ENCODE measurements around the gene ATP8B4.
"Not testable (repeated sequence)": the region's sequence is repeated elsewhere in the genome, so short reads cannot be mapped to it uniquely, and the experiment has no call there.

Gene ATP8B4

GRCh38 chr15:50108461-50108860 is 10.6 kb downstream of the ATP8B4 start:
- no peak for DNase-seq

- no peak for DNase-seq
These were observed 11.2 kb downstream of the ATP8B4 start for GRCh38 chr15:50107591-50108408.

GRCh38 chr15:50107157-50107556 is 11.9 kb downstream of the ATP8B4 start:
- DNase-seq: no peak

GRCh38 chr15:50106457-50106856 is 12.6 kb downstream of the ATP8B4 start:
- no peak for DNase-seq

GRCh38 chr15:50100486-50100885 is 18.5 kb downstream of the ATP8B4 start:
- no peak for DNase-seq

GRCh38 chr15:50098545-50098944 is 20.5 kb downstream of the ATP8B4 start:
- DNase-seq: no peak

GRCh38 chr15:50095938-50096821 is 22.9 kb downstream of the ATP8B4 start:
- no peak for DNase-seq

GRCh38 chr15:50089386-50089785 is 29.6 kb downstream of the ATP8B4 start:
- not testable (repeated sequence) for DNase-seq

- no peak for DNase-seq
These were observed 34.1 kb downstream of the ATP8B4 start for GRCh38 chr15:50084932-50085331.

- DNase-seq: no peak
These were observed 35.5 kb downstream of the ATP8B4 start for GRCh38 chr15:50083424-50084025.

GRCh38 chr15:50082066-50082465 is 37.0 kb downstream of the ATP8B4 start:
- DNase-seq: no peak

- no peak for DNase-seq
These were observed 41.4 kb downstream of the ATP8B4 start for GRCh38 chr15:50077651-50078050.

GRCh38 chr15:50077176-50077575 is 41.9 kb downstream of the ATP8B4 start:
- DNase-seq: no peak

- no peak for DNase-seq
These were observed 43.7 kb downstream of the ATP8B4 start for GRCh38 chr15:50075319-50075718.

GRCh38 chr15:50071551-50072258 is 47.3 kb downstream of the ATP8B4 start:
- DNase-seq: no peak

- no peak for DNase-seq
These were observed 51.0 kb downstream of the ATP8B4 start for GRCh38 chr15:50068016-50068415.

GRCh38 chr15:50067254-50067653 is 51.8 kb downstream of the ATP8B4 start:
- DNase-seq: no peak

GRCh38 chr15:50066666-50067065 is 52.4 kb downstream of the ATP8B4 start:
- DNase-seq: no peak

GRCh38 chr15:50066202-50066601 is 52.8 kb downstream of the ATP8B4 start:
- DNase-seq: no peak

GRCh38 chr15:50065279-50065678 is 53.8 kb downstream of the ATP8B4 start:
- DNase-seq: no peak

- no peak for DNase-seq
These were observed 54.4 kb downstream of the ATP8B4 start for GRCh38 chr15:50064673-50065072.

GRCh38 chr15:50063226-50063625 is 55.8 kb downstream of the ATP8B4 start:
- DNase-seq: no peak

- DNase-seq: no peak
These were observed 57.5 kb downstream of the ATP8B4 start for GRCh38 chr15:50061503-50061902.

Measured in NCI-H446 treated with DMSO at 0.1 percent for 48 hours (cell line).